Activated CD8-positive, alpha-beta memory T cell treated with anti-CD3 and anti-CD28 coated beads, Interleukin-2, amount 10 ng/mL, durations not matched to agents 7 days and 5 days (primary cell): ENCODE measurements around the gene MED13L. TPM values are rescaled to one million over a fixed set of nuclear protein-coding genes. Genes with fewer than 3 reads are reported as not detected.

Source experiments
- ATAC-seq: fragments of 150-1000 bp; cut with Tn5 transposase; one replicate; pipeline ENCODE4 v1.10.0; 2021; ENCODE audit warnings: moderate library complexity
- CTCF ChIA-PET: fragments of 350-600 bp; sonication (Branson Sonifier 250); formaldehyde crosslinking; loops from one replicate; lab custom pipeline; 2021; ENCODE audit warnings: antibody characterized with exemption; lab: Charles Lee
- DNase-seq: peaks from one replicate; pipeline ENCODE4 v3.0.0-alpha.2; 2020
- H3K27ac Mint-ChIP-seq: one replicate; pipeline ENCODE4 v1.8.0; 2021; ENCODE audit warnings: mild to moderate bottlenecking, mixed read lengths
- H3K27me3 Mint-ChIP-seq: one replicate; pipeline ENCODE4 v1.8.0; 2021; ENCODE audit warnings: mixed read lengths
- H3K36me3 Mint-ChIP-seq: one replicate; pipeline ENCODE4 v1.8.0; 2021; ENCODE audit warnings: mild to moderate bottlenecking, mixed read lengths
- H3K4me1 Mint-ChIP-seq: one replicate; pipeline ENCODE4 v1.8.0; 2021; ENCODE audit warnings: mixed read lengths
- H3K4me3 Mint-ChIP-seq: one replicate; pipeline ENCODE4 v1.8.0; 2021; ENCODE audit warnings: mild to moderate bottlenecking, moderate library complexity, mixed read lengths
- H3K9me3 Mint-ChIP-seq: one replicate; pipeline ENCODE4 v1.8.0; 2022; ENCODE audit warnings: low read depth, mixed read lengths
- total RNA-seq, 2 experiments: library from RNA; stranded (reverse); gene quantifications; one replicate each; pipeline ENCODE4 v1.2.3, GENCODE V29; 2021

The MED13L gene
- total RNA-seq, 2 experiments from 2014 or later: 65.1 to 74.4 TPM

GRCh38 chr12:116093915-116094314, 183.6 kb downstream of the MED13L start:
- ATAC-seq: no peak
- Mint-ChIP-seq H3K4me3 (no peak overlapping the region), H3K27me3 (no peaks in the 10 kb centered on the region), H3K4me1 (peaks cover 18% of the 10 kb centered on the region), H3K9me3 (no peaks in the 10 kb centered on the region), H3K36me3 (peaks cover 28% of the 10 kb centered on the region), H3K27ac (no peak overlapping the region)
- CTCF ChIA-PET: no interaction called here
- DNase-seq: no peak

GRCh38 chr12:116092776-116093175, 184.7 kb downstream of the MED13L start:
- H3K27me3 Mint-ChIP-seq: no peaks in the 10 kb centered on the region
- peaks cover 29% of the 10 kb centered on the region for H3K4me1 Mint-ChIP-seq
- H3K4me3 Mint-ChIP-seq: no peak overlapping the region
- DNase-seq: no peak
- no peak overlapping the region for H3K27ac Mint-ChIP-seq
- H3K36me3 Mint-ChIP-seq: peaks cover 32% of the 10 kb centered on the region
- ATAC-seq: no peak
- CTCF ChIA-PET: interaction anchor here (1.3 kb wide), 1 partner anchor 26 kb away, joined by 3 read pairs; no protein-coding TSS in a partner anchor
- H3K9me3 Mint-ChIP-seq: no peaks in the 10 kb centered on the region

GRCh38 chr12:116092162-116092561, 185.3 kb downstream of the MED13L start:
- peaks cover 31% of the 10 kb centered on the region for H3K36me3 Mint-ChIP-seq
- ATAC-seq (no peak), DNase-seq (no peak)
- no peak overlapping the region for H3K4me3 Mint-ChIP-seq
- H3K4me1 Mint-ChIP-seq: peaks cover 34% of the 10 kb centered on the region
- CTCF ChIA-PET: interaction anchor here (0.7 to 1.3 kb wide), 3 partner anchors 11 to 144 kb away, joined by 3 read pairs; no protein-coding TSS in a partner anchor
- no peaks in the 10 kb centered on the region for H3K27me3 Mint-ChIP-seq
- H3K27ac Mint-ChIP-seq: no peak overlapping the region
- H3K9me3 Mint-ChIP-seq: no peaks in the 10 kb centered on the region

- CTCF ChIA-PET: interaction anchor here (0.7 to 1.5 kb wide), 4 partner anchors 9 to 144 kb away, joined by 3 to 4 read pairs (median 3); no protein-coding TSS in a partner anchor
- Mint-ChIP-seq H3K36me3 (peaks cover 29% of the 10 kb centered on the region), H3K27me3 (no peaks in the 10 kb centered on the region), H3K27ac (no peak overlapping the region), H3K9me3 (no peaks in the 10 kb centered on the region), H3K4me3 (no peak overlapping the region), H3K4me1 (peaks cover 36% of the 10 kb centered on the region)
- ATAC-seq (no peak), DNase-seq (no peak)
Measured at GRCh38 chr12:116091579-116091978, 185.9 kb downstream of the MED13L start.

- Mint-ChIP-seq H3K9me3 (no peaks in the 10 kb centered on the region), H3K4me1 (peaks cover 40% of the 10 kb centered on the region), H3K36me3 (peaks cover 26% of the 10 kb centered on the region), H3K27ac (no peak overlapping the region), H3K27me3 (no peaks in the 10 kb centered on the region), H3K4me3 (no peak overlapping the region)
- DNase-seq (no peak), ATAC-seq (no peak)
- CTCF ChIA-PET: interaction anchor here (1.5 to 1.6 kb wide), 2 partner anchors 10 to 16 kb away, joined by 3 to 4 read pairs; no protein-coding TSS in a partner anchor
Measured at GRCh38 chr12:116090516-116090915, 187.0 kb downstream of the MED13L start.

GRCh38 chr12:116089080-116089479, 188.4 kb downstream of the MED13L start:
- DNase-seq (no peak), ATAC-seq (no peak)
- H3K4me1 Mint-ChIP-seq: peaks cover 40% of the 10 kb centered on the region
- H3K4me3 Mint-ChIP-seq: no peak overlapping the region
- CTCF ChIA-PET: interaction anchor here (1.2 to 1.6 kb wide), 2 partner anchors 14 to 17 kb away, joined by 3 to 4 read pairs; no protein-coding TSS in a partner anchor
- H3K9me3 Mint-ChIP-seq: no peaks in the 10 kb centered on the region
- no peaks in the 10 kb centered on the region for H3K27me3 Mint-ChIP-seq
- H3K36me3 Mint-ChIP-seq: peaks cover 24% of the 10 kb centered on the region
- no peak overlapping the region for H3K27ac Mint-ChIP-seq

- H3K27ac Mint-ChIP-seq: peak overlapping the region; percentile 74
- ATAC-seq (peak; percentile 85), DNase-seq (peak; percentile 58)
- peak overlapping the region; percentile 44 for H3K4me3 Mint-ChIP-seq
- no peaks in the 10 kb centered on the region for H3K27me3 Mint-ChIP-seq
- no peaks in the 10 kb centered on the region for H3K9me3 Mint-ChIP-seq
- CTCF ChIA-PET: interaction anchor here (1.1 kb wide), 1 partner anchor 44 kb away, joined by 3 read pairs; no protein-coding TSS in a partner anchor
- H3K36me3 Mint-ChIP-seq: peaks cover 24% of the 10 kb centered on the region
- peaks cover 40% of the 10 kb centered on the region for H3K4me1 Mint-ChIP-seq
Measured at GRCh38 chr12:116087962-116088361, 189.5 kb downstream of the MED13L start.

GRCh38 chr12:116087399-116087798, 190.1 kb downstream of the MED13L start:
- ATAC-seq (peak; percentile 54), DNase-seq (no peak)
- peak overlapping the region; percentile 82 for H3K27ac Mint-ChIP-seq
- H3K4me3 Mint-ChIP-seq: peak overlapping the region; percentile 56
- peaks cover 24% of the 10 kb centered on the region for H3K36me3 Mint-ChIP-seq
- no peaks in the 10 kb centered on the region for H3K27me3 Mint-ChIP-seq
- CTCF ChIA-PET: interaction anchor here (1.1 kb wide), 1 partner anchor 44 kb away, joined by 3 read pairs; no protein-coding TSS in a partner anchor
- H3K9me3 Mint-ChIP-seq: no peaks in the 10 kb centered on the region
- H3K4me1 Mint-ChIP-seq: peaks cover 42% of the 10 kb centered on the region

GRCh38 chr12:116080415-116080814, 197.1 kb downstream of the MED13L start:
- H3K9me3 Mint-ChIP-seq: no peaks in the 10 kb centered on the region
- CTCF ChIA-PET: no interaction called here
- H3K4me3 Mint-ChIP-seq: no peak overlapping the region
- peaks cover 5% of the 10 kb centered on the region for H3K36me3 Mint-ChIP-seq
- no peak for ATAC-seq
- peaks cover 11% of the 10 kb centered on the region for H3K4me1 Mint-ChIP-seq
- no peak overlapping the region for H3K27ac Mint-ChIP-seq
- H3K27me3 Mint-ChIP-seq: no peaks in the 10 kb centered on the region
- DNase-seq: no peak

- Mint-ChIP-seq H3K4me3 (no peak overlapping the region), H3K36me3 (peaks cover 5% of the 10 kb centered on the region), H3K27me3 (no peaks in the 10 kb centered on the region), H3K9me3 (no peaks in the 10 kb centered on the region), H3K4me1 (peaks cover 19% of the 10 kb centered on the region), H3K27ac (no peak overlapping the region)
- CTCF ChIA-PET: interaction anchor here (2.9 kb wide), 1 partner anchor 11 kb away, joined by 7 read pairs; no protein-coding TSS in a partner anchor
- no peak for ATAC-seq
- no peak for DNase-seq
Measured at GRCh38 chr12:116078396-116078795, 199.1 kb downstream of the MED13L start.

GRCh38 chr12:116077431-116077830, 200.1 kb downstream of the MED13L start:
- Mint-ChIP-seq H3K4me3 (no peak overlapping the region), H3K36me3 (peaks cover 5% of the 10 kb centered on the region), H3K4me1 (peaks cover 17% of the 10 kb centered on the region), H3K27me3 (no peaks in the 10 kb centered on the region), H3K27ac (no peak overlapping the region), H3K9me3 (no peaks in the 10 kb centered on the region)
- ATAC-seq (no peak), DNase-seq (no peak)
- CTCF ChIA-PET: interaction anchor here (0.6 to 2.9 kb wide), 3 partner anchors 10 to 199 kb away, joined by 3 to 7 read pairs (median 3); no protein-coding TSS in a partner anchor

- Mint-ChIP-seq H3K4me1 (peaks cover 14% of the 10 kb centered on the region), H3K27ac (no peak overlapping the region), H3K9me3 (no peaks in the 10 kb centered on the region), H3K4me3 (no peak overlapping the region), H3K27me3 (no peaks in the 10 kb centered on the region), H3K36me3 (peaks cover 5% of the 10 kb centered on the region)
- DNase-seq: no peak
- CTCF ChIA-PET: interaction anchor here (2.9 kb wide), 1 partner anchor 9 kb away, joined by 7 read pairs; no protein-coding TSS in a partner anchor
- no peak for ATAC-seq
Measured at GRCh38 chr12:116076399-116076798, 201.1 kb downstream of the MED13L start.

- ATAC-seq (no peak), DNase-seq (no peak)
- CTCF ChIA-PET: interaction anchor here (1.2 to 2.1 kb wide), 2 partner anchors 8 to 15 kb away, joined by 3 to 7 read pairs; no protein-coding TSS in a partner anchor
- no peaks in the 10 kb centered on the region for H3K9me3 Mint-ChIP-seq
- no peak overlapping the region for H3K4me3 Mint-ChIP-seq
- no peaks in the 10 kb centered on the region for H3K27me3 Mint-ChIP-seq
- peaks cover 5% of the 10 kb centered on the region for H3K36me3 Mint-ChIP-seq
- H3K4me1 Mint-ChIP-seq: peaks cover 11% of the 10 kb centered on the region
- no peak overlapping the region for H3K27ac Mint-ChIP-seq
Measured at GRCh38 chr12:116074686-116075085, 202.8 kb downstream of the MED13L start.
